Kidney epithelial cell (primary cell): ENCODE measurements around the gene CXCL16. TPM values are rescaled to one million over a fixed set of nuclear protein-coding genes. Genes with fewer than 3 reads are reported as not detected.
"Not testable (repeated sequence)": the region's sequence is repeated elsewhere in the genome, so short reads cannot be mapped to it uniquely, and the experiment has no call there.

Experiments
- DNase-seq: peaks from one replicate; pipeline ENCODE4 v3.0.0-alpha.2; 2010; ENCODE audit warnings: low read depth
- H3K27me3 ChIP-seq: 2 replicates; pipeline ENCODE4 v1.6.0; 2011; ENCODE audit warnings: low read length; ENCODE audit not compliant: control insufficient read depth, insufficient read depth
- H3K36me3 ChIP-seq: 2 replicates; pipeline ENCODE4 v1.5.1; 2011; ENCODE audit warnings: low read length; ENCODE audit not compliant: control insufficient read depth, insufficient read depth
- H3K4me3 ChIP-seq: 2 replicates; pipeline ENCODE4 v1.5.1; 2011; ENCODE audit warnings: low read depth, mild to moderate bottlenecking, control low read depth, low read length
- total RNA-seq: library from RNA; depleted of rRNA; stranded (reverse); fragments of >200 nt; gene quantifications from 2 replicates; pipeline ENCODE4 v1.2.3, GENCODE V29; 2015
- TF ChIP-seq, protein P1 (sequence below): IDR thresholded peaks from 2 replicates; pipeline ENCODE4 v1.5.1; 2011; ENCODE audit warnings: mild to moderate bottlenecking, moderate library complexity, low read length, control low read depth, inconsistent platforms; ENCODE audit not compliant: insufficient read depth, poor library complexity, severe bottlenecking

CXCL16 gene
- total RNA-seq, 1 donor from 2014 or later, result 96.1 TPM

DNA sequence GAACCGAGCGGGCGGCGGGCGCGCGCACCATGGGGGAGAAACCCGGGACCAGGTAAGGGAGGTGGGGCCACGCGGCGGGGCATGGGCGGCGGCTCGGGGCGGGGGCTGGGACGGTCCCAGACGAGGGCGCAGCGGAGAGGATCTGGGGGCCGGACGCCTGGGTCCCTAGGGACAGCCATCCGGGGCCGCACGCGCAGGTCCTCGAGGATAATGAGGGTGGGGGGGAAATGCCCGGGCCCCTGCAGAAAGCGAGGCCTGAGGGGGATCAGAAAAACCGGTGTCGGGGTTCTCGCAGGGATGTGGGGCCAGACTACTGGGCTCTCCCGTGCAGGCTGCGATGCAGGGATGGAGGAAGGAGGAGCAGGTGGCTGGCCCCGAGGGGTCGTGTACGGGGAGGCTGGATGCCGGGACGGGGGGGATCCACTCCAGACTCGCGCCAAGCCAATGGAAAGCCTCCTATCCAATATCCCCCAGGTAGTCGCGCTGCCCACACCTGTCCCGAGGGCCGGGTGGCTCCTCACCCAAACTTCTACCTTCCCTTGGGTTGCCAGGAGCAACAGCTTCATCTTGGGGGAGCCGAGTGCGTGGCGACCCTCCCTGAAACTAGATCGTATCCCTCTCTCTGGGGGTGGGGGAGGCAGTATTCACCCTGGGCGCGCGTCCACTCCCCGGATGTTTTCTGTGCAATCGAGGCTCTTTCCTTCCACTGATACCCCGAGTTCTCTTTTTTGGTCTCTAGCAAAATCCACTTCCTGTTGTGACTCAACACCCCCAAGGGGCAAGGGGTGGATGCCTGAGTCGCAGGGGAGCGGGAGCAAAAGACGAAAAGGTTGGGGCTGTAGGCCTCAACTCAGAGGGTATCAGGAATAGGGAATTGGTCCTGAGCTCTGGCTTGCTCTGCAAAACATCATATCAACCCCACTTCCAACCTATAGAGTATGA is 28.8 kb downstream of the CXCL16 start:
- Histone ChIP-seq H3K4me3 (peak overlapping the region; percentile 67), H3K27me3 (no peaks in the 10 kb centered on the region), H3K36me3 (no peaks in the 10 kb centered on the region)
- TF ChIP-seq, protein P1, sequence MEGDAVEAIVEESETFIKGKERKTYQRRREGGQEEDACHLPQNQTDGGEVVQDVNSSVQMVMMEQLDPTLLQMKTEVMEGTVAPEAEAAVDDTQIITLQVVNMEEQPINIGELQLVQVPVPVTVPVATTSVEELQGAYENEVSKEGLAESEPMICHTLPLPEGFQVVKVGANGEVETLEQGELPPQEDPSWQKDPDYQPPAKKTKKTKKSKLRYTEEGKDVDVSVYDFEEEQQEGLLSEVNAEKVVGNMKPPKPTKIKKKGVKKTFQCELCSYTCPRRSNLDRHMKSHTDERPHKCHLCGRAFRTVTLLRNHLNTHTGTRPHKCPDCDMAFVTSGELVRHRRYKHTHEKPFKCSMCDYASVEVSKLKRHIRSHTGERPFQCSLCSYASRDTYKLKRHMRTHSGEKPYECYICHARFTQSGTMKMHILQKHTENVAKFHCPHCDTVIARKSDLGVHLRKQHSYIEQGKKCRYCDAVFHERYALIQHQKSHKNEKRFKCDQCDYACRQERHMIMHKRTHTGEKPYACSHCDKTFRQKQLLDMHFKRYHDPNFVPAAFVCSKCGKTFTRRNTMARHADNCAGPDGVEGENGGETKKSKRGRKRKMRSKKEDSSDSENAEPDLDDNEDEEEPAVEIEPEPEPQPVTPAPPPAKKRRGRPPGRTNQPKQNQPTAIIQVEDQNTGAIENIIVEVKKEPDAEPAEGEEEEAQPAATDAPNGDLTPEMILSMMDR, result no peak
- no peak for DNase-seq

DNA sequence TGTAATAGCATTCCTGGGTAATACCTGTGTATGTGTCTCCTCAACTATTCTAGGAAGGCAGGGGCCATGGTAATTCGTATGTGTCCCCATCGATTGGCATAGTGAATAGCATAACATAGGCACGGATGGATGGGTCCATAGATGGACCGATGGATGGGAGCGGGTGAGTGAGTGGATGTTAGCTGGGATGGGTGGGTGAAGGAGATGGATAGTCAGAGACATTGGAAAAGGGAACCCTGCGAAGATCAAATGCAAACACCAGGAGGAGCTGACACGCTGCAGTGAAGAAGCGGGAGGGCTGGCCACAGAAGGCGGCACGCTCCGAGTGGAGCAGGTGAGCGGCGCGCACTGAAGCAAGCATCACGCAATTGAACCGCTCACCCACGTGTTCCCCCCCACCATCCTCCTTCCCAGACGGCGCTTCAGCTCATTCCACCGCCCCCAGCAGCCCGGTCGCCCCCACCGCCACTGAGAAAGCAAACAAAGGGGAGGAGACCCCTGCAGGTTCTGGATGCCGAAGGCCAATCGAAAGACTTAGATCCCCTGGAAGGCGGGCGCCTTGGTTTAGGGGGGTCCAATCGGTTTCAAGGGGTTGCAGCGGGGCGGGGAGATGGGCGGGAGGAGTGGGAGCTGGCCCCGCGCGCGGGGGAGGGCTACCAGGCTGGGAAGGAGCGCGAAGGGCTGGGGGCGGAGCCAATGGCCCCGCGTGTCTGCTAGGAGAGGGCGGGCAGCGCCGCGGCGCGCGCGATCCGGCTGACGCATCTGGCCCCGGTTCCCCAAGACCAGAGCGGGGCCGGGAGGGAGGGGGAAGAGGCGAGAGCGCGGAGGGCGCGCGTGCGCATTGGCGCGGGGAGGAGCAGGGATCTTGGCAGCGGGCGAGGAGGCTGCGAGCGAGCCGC is 29.7 kb downstream of the CXCL16 start, which contains the start of gene ARRB2:
TSS of gene ARRB2 (plus strand) at position 839 of the 899 bp plus-strand sequence. CDS start 90 bp downstream, outside the sequence.
- Histone ChIP-seq H3K27me3 (no peaks in the 10 kb centered on the region), H3K36me3 (no peaks in the 10 kb centered on the region), H3K4me3 (peak within 1 kb of the TSS; percentile 67)
- peak; percentile 85 for DNase-seq
- TF ChIP-seq, protein P1, result peak; percentile 54

DNA sequence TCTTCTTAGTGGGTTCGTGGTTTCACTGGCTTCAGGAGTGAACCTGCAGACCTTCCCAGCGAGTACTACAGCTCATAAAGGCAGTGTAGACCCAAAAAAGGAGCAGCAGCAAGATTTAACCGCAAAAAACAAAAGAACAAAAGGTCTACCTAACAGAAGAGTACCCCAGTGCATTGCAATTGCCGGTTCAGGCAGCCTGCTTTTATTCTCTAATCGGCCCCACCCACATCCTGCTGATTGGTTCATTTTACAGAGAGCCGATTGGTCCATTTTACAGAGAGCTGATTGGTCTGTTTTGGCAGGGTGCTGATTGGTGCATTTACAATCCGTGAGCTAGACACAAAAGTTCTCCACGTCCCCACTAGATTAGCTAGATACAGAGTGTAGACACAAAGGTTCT is 31.3 kb downstream of the CXCL16 start:
- TF ChIP-seq, protein P1, result no peak
- H3K36me3 ChIP-seq, result no peaks in the 10 kb centered on the region
- no peaks in the 10 kb centered on the region for H3K27me3 ChIP-seq
- DNase-seq, result no peak
- no peak overlapping the region for H3K4me3 ChIP-seq

DNA sequence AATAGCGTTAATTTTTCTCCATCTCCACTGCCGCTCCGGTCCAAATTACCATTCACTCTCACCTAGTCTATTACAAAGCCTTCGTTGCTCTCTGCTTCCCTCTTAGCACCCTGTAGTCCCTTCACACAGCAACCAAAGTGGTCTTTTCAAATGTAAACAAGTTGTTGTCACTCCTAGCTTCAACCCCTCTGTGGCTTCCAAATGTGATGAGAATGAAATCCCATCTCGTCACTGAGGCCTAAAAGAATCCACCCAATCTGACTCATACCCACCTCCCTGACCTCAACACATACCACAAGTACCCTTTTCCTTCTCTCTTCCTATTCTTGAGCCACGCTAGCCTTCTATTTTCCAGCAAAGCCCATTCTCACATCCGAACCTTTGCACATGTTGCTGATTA is 33.6 kb downstream of the CXCL16 start:
- no peak for DNase-seq
- Histone ChIP-seq H3K27me3 (no peaks in the 10 kb centered on the region), H3K36me3 (no peaks in the 10 kb centered on the region), H3K4me3 (no peak overlapping the region)
- TF ChIP-seq, protein P1, result no peak

DNA sequence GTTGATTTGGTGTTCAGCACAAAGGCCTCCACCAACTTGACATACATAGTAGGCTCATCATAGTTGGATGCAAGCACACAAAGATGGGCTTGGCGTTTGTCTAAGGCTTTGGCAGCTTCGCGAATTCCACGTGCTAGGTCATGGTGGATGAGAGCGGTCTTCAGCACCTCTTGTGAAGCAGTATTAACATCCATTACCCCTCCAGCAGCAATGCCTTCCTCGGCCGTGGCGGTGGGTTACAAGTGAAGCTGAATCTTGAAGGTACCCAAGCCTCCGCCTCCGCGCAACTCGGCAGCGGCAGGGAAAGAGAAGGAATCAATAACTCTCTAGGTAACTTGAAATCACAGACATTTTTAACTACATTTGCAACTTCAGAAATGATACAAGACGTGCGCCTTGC is 34.7 kb downstream of the CXCL16 start:
- Histone ChIP-seq H3K27me3 (no peaks in the 10 kb centered on the region), H3K36me3 (no peaks in the 10 kb centered on the region), H3K4me3 (no peak overlapping the region)
- TF ChIP-seq, protein P1, result no peak
- no peak for DNase-seq

DNA sequence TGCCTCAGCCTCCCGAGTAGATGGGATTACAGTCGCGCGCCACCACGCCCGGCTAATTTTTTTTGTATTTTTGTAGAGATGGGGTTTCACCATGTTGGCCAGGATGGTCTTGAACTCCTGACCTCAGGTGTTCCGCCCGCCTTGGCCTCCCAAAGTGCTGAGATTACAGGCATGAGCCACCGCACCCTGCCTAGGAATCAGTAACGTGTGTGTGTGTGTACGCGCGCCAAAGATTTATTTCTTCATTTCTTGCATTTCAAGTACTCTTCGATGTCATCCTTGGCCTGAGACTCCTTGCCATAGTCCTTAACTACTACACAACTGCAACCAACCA is 35.2 kb downstream of the CXCL16 start:
- H3K4me3 ChIP-seq, result peak overlapping the region; percentile 93
- H3K36me3 ChIP-seq, H3K27me3 ChIP-seq, DNase-seq: not testable (repeated sequence)
